GM12875 (cell line): ENCODE data around the gene ILF2.

Source experiments
- H3K4me3 ChIP-seq: one replicate; pipeline ENCODE4 v1.5.1; 2011; ENCODE audit warnings: low read depth, low read length, control low read depth
- CTCF ChIP-seq: IDR thresholded peaks from 2 replicates; pipeline ENCODE4 v1.5.1; 2011; ENCODE audit warnings: low read depth, mild to moderate bottlenecking, control low read depth, inconsistent platforms, low read length, moderate library complexity, borderline replicate concordance; ENCODE audit not compliant: insufficient read depth

ILF2 gene

GRCh38 chr1:153698020-153698922, 27.5 kb upstream of the ILF2 start:
- TF ChIP-seq CTCF, result no peak
- no peak overlapping the region for H3K4me3 ChIP-seq

- H3K4me3 ChIP-seq, result no peak overlapping the region
These were observed 26.6 kb upstream of the ILF2 start for GRCh38 chr1:153697191-153698019.

GRCh38 chr1:153696741-153697140, 25.9 kb upstream of the ILF2 start:
- TF ChIP-seq CTCF, result no peak
- no peak overlapping the region for H3K4me3 ChIP-seq

More at GRCh38 chr1:153697191-153698019, 26.6 kb upstream of the ILF2 start:
- no peak for TF ChIP-seq CTCF

- no peak for TF ChIP-seq CTCF
- H3K4me3 ChIP-seq, result no peak overlapping the region
These were observed 22.7 kb upstream of the ILF2 start for GRCh38 chr1:153693466-153693865.

- no peak overlapping the region for H3K4me3 ChIP-seq
- no peak for TF ChIP-seq CTCF
These were observed 18.0 kb upstream of the ILF2 start for GRCh38 chr1:153688736-153689328.

GRCh38 chr1:153688276-153688675, 17.5 kb upstream of the ILF2 start:
- TF ChIP-seq CTCF, result no peak

More at GRCh38 chr1:153688276-153688675, 17.5 kb upstream of the ILF2 start:
- H3K4me3 ChIP-seq, result no peak overlapping the region
